ENCODE data around the gene SULT2A1.
"Not testable (repeated sequence)": the region's sequence is repeated elsewhere in the genome, so short reads cannot be mapped to it uniquely, and the experiment has no call there.

The SULT2A1 gene, protein sequence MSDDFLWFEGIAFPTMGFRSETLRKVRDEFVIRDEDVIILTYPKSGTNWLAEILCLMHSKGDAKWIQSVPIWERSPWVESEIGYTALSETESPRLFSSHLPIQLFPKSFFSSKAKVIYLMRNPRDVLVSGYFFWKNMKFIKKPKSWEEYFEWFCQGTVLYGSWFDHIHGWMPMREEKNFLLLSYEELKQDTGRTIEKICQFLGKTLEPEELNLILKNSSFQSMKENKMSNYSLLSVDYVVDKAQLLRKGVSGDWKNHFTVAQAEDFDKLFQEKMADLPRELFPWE

DNA sequence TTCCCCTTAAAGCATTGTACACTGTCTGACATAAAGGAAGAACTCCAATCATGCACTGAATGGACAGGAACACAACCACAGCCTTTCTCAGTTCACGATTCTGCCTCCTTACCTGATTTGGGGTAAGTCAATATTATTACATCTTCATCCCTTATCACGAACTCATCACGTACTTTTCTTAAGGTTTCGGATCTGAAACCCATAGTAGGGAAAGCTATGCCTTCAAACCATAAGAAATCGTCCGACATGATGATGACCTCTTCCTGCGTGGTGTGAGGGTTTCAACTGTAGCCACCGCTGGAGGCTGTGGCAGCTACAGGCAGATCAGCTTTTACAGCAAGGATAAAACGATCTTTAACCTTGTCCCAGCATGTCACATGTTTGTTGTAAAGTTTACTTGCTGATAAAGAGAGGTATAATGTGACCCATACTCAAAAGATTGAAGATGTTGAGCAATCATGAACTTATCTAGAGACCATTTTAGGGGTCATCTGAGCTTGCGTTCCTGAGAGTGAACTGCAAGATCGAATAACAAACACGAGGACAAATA is at the start of gene SULT2A1:
SULT2A1 (minus strand) TSS at position 306 of the 550 bp plus-strand sequence; CDS start at position 248, 58 bp downstream.
- no peak for DNase-seq

DNA sequence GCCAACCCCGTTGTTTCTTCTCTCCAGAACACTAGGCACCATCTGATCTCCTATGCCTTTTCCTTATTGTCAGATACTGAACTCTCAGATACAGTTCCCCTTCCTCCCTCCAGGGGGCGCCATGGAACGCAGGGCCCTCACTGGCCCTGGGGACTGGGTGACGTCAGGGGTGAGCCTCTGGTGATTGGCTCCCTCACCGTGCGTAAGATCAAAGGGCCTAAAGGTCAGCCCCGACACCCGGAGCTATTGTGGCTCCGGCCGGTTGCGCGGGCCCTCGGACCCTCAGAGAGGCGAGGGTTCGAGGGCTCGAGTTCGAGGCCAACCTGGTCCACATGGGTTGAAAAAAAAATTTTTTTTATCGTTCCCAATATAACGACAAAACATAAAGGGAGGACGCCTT is 42.5 kb upstream of the SULT2A1 start:
- not testable (repeated sequence) for DNase-seq

DNA sequence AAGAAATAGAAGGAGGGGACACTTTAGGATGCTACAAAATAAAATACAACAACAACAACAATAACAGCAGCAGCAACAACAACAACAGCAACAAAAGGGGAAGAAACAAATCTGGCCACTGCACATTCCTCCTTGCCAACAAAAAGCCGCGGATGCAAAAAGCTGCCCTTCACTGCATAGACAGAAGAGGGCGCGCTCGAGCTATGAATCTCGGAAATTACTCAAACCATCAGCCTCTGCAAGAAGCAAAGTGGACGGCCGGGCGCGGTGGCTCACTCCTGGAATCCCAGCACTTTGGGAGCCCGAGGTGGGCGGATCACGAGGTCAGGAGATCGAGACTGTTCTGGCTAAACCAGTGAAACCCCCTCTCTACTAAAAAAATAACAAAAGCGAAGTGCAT is 34.0 kb upstream of the SULT2A1 start:
- not testable (repeated sequence) for DNase-seq

DNA sequence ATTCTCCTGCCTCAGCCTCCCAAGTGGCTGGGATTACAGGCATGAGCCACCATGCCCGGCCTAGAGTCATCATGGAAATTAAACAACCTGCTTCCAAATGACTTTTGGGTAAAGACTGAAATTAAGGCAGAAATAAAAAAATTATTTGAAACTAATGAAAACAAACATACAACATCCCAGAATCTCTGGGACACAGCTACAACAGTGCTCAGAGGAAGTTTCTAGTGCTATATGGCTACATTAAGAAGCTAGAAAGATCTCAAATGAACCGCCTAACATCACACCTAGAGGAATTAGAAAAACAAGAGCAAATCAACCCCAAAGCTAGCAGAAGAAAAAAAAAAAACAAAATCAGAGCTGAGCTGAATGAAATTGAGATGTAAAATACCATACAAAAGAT is 24.1 kb upstream of the SULT2A1 start:
- DNase-seq: not testable (repeated sequence)

DNA sequence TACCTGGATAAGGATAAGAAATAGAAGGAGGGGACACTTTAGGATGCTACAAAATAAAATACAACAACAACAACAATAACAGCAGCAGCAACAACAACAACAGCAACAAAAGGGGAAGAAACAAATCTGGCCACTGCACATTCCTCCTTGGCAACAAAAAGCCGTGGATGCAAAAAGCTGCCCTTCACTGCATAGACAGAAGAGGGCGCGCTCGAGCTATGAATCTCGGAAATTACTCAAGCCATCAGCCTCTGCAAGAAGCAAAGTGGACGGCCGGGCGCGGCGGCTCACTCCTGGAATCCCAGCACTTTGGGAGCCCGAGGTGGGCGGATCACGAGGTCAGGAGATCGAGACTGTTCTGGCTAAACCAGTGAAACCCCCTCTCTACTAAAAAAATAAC is 23.2 kb upstream of the SULT2A1 start:
- not testable (repeated sequence) for DNase-seq

DNA sequence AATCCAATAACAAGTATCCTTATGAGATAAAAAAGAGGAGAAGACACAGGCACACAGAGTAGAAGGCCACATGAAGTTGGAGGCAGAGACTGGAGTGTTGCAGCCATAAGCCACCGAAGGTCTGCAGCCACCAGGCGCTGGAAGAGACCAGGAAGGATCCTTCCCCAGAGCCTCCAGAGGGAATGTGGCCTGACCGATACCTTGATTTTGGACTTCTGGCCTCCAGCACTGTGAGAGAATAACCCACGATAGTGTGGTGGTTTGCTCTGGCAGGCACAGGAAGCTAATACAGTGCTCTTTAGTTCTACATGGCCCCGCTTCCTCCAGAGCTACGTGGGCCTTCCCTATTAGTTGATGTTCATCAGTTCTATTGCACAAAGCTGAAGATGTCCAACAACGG is 15.3 kb upstream of the SULT2A1 start:
- DNase-seq: no peak

DNA sequence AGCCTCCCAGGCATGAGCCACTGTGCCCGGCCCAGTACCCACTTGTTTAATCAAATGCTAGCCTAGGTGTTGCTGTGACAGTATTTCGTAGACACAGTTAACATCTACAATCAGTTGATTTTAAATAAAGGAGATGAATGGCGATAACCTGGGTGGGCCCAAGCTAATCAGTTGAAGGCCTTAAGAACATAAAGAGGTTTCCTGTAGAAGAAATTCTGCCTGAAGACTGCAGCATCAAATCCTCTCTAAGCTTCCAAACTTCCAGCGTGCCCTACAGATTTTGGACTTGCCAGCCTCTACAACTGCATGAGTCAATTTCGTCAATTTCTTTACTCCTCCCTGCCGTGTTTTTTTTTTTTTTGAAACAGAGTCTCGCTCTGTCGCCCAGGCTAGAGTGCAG is 13.2 kb upstream of the SULT2A1 start:
- no peak for DNase-seq

DNA sequence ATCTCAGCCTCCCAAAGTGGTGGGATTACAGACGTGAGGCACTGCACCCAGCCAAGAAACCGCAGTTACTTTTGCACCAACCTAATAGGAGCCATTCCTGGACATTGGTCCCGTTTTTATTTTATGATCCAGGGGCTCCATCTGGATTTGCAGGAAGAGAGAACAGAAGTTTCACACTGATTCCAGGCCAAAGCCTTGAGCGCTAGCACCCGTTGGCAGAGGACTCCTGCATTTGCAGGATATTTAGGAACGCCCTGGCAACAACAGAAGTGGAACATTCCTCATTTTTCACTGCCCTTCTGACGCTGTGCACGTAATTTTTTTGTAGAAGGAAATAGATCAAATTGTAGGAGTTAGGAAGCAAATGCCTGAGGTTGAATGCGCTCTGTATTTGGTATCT is 11.7 kb upstream of the SULT2A1 start:
- no peak for DNase-seq

DNA sequence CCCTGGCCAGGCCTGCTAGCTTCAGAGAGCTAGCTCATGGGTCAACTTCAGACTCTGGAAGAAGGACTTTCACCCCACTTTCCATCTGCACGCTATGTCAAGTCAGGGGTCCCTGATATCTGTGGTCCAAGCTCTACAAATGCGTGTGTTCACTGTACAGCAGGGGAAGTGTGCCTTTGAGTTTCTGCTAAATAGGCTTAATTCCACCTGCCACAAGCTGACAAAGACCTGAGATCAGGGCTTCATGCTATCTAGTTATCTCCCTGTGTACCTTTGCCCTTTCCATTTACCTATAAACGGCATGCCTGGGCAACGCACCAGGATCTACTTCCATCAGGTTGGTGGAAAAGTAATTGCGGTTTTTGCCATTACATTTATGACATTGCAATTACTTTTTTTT is 10.7 kb upstream of the SULT2A1 start:
- DNase-seq: no peak

DNA sequence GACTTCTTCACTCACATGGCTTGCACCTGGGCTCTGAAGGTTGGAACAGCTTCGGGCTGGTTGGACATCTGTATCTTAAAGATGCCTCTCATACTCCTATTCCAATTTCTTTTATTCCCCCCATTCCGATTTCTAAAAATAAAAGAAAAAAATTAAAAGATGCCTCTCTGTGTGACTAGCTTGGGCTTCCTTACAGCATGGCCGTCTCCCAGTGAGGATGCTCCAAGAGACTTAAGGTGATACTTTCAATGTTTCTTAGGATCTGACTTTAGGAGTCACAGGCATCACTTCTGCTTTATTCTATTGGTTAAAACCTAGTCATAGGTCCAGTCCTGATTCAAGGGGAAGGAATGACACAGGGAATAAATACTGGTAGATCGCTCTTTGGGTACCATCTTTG is 9.9 kb upstream of the SULT2A1 start:
- no peak for DNase-seq

DNA sequence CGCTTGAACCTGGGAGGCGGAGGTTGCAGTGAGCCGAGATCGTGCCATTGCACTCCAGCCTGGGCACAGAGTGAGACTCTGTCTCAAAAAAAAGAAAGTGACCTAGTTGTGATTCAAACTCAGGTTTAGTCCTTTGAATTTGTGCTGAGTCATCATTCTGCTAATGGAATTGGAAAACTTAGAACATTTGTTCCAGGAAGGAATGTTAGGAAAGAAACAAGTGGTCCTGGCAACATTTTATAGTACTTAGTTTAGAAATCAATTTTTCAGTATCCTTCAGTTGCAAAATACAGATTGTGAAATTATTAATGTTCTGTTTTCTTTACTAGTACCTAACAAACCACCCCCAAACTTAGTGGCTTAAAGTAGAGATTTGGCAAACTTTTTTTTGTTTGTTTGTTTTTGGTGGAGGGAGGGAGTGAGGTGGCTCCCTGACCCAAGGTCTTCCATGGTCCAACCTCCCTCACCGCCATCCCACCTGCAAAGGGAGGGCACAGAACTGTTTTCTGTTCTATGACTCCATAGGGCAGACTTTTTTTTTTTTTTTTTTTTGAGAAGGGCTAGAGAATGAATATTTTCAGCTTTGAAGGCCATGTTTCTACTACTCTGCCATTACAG is 9.2 kb upstream of the SULT2A1 start:
- DNase-seq: no peak

DNA sequence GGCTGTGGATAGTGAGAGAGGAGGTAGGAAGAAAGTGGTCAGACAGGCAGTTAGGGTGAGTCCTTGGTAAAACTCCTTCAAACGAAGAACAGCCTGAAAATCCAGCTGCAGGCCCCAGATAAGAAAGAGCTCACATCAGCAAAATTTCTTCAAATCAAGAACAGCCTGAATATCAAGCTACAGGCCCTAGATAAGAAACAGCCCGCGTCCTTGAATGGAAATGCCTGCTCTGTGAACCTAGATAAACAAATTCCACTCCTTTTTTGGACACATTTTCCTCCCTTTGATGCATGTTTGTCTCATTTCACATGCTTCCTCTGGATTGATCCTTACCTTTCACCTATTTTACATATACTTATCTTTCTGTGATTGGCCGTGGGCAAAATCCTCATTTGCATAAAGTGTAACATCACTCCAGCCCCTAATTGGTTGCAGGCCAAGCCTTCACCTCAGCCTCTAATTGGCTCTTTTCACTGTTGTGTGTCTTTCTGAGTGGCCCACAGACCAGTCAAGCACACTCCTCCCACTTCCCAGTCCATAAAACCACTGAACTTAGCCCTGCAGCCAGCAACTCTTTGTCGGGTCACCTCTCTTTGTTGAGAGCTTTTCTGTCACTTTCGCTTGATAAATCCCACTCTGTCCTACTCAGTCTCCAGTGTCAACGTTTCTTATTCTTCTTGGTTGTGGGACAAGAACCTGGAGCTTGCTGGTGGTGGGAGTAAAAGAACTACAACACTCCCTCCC is 6.0 kb upstream of the SULT2A1 start:
- no peak for DNase-seq

DNA sequence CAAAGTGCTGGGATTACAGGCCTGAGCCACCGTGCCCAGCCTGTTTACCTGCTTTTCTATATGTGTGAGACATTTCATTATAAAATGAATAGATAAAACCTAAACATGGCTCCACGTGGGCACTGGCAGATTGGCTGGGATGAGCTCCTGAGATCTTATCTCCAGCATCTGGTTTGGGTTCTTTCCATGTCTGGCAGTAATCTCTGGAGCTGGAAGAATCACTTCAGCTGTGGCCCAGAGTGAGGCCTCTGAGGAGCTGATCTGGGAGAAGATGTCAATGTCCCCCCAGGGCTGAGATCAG is 5.5 kb upstream of the SULT2A1 start:
- DNase-seq: no peak

DNA sequence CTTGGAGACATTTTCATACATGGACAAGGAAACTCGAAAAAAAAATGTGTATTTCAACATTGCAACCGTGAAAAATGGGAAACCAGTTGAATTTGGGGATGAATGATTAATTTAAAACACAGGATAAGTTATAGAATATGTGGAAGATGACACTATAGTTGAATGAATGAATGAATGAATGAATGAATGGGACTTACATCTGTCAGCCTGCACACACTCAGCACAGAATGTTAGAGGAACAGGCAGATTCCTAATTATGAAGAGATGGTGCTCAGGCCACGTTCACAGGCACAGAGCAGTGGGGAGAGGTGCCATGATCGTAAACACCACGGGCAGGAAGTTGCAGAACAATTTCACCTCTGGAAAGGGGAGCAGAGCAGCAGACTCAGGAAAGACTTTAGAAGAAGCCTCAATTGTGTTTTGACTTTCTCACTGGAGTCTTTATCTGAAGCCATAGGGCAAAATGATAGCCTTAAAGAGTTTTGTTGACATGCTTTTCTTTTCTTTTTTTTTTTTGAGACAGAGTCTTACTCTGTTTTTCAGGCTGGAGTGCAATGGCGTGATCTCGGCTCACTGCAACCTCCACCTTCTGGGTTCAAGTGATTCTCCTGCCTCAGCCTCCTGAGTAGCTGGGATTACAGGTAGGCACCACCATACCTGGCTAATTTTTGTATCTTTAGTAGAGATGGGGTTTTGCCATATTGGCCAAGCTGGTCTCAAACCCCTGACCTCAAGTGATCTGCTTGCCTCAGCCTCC is 4.9 kb upstream of the SULT2A1 start:
- no peak for DNase-seq

DNA sequence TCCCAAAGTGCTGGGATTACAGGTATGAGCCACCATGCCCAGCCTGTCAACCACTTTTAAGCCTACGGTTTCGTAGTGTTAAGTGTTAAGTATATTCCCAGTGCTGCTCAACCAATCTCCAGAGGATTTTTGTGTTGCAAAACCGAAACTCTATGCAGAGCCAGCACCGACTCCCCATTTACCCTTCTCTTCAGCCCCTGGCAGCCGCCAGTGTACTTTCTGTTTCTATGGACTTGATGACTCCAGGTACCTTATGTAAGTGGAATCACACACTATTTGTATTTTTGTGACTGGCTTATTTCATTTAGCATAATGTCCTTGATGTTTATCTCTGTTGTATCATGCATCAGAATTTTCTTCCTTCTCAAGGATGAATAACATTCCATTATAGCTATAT is 1.1 kb downstream of the SULT2A1 start:
- DNase-seq: no peak

DNA sequence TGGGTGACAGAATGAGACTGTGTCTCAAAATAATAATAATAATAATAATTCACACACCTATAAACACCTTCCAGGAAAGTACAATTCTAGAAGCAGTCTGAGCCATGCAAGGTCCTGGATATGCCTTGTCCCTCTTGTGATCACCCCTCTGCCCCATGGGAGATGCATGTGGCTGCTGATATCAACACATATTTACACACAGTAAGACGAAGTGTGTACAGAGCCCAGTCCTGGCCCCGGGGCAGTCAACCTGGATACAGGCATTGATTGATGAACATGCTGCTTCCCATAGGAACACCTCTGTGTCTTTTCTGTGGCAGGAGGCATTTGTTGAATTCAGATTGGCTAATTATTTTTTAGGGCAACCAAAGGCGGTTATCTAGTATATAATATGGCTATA is 3.2 kb downstream of the SULT2A1 start:
- no peak for DNase-seq

DNA sequence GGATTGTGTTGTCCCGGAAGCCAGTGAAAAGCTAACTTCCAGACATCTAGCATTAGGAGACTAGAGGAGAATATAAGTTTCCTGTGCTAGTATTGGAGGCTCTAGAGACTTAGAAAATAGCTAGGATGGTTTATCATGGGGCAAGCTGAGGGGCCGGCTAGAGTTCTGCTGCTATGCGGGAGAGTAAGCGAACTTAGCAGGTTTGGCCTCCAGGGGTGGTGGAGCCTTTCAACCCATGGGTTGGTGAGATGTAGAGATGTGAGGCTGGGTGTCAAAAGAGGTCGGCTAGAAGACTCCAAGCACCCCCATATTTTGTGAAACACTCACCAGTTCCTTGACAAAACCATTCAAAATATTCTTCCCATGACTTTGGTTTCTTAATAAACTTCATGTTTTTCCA is 4.4 kb downstream of the SULT2A1 start:
- DNase-seq: no peak

DNA sequence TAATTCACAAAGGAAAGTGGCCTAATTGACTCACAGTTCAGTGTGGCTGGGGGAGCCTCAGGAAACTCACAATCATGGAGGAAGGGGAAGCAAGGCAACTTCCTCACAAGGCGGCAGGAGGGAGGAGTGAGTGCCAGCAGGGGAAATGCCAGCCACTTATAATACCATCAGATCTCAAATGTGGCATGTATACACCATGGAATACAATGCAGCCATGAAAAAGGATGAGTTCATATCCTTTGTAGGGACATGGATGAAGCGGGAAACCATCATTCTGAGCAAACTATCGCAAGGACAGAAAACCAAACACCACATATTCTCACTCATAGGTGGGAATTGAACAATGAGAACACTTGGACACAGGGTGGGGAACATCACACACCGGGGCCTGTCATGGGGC is 6.7 kb downstream of the SULT2A1 start:
- not testable (repeated sequence) for DNase-seq

DNA sequence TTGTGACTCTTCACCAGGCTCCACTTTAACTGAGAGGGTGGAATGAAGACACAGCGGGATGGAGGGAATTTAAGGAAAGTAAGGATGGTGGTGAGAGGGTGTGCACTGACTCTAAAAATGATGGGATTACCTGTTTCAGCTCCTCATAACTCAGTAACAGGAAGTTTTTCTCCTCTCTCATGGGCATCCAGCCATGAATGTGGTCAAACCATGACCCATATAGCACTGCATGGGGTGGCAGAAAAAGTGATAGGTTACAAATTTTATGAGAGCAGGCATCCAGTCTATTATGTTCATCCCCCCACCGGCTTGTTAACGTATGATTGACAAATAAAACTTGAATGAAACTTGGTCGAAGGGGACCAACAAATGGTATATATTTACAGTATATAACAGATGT is 7.2 kb downstream of the SULT2A1 start:
- no peak for DNase-seq

DNA sequence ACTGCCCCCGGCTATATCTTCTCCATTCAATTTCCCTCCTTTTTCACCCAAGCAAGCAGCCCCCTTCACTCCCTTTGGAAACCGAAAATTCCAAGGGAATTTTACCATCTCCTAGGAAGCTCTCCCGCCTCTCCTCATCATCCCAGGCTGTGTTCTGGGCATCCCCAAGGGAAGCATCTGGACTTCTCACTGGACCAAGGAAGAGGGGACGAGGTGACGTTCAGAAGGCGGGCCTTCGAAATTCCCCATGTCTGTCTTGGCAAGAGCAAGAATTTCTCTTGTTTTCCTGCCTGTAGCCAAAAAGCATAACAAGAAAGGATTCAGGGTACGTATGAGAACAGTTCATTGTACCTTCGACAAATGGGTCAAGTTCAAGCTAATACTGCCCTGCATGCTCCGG is 20.9 kb downstream of the SULT2A1 start:
- no peak for DNase-seq

DNA sequence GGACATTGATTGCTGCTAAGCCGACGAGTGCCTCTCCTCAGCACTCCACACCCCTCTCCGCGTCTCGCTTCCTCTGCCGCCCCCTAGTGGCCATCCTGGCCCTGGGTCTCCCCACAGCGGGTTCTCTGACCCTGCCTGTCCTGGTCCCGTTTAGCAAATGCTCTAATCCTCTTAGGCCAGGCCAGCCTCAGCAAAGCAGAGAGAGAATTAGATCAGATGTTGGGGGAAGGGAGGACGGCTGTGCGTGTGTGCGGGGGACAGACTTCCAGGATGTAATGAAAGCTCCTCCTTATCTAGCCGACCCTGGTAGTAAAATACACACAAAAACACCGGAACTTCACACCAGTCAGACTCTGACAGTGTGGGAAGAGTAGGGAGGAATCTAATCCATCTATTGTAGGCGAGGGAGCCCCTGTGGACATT is 22.6 kb downstream of the SULT2A1 start:
- DNase-seq: peak; percentile 55

DNA sequence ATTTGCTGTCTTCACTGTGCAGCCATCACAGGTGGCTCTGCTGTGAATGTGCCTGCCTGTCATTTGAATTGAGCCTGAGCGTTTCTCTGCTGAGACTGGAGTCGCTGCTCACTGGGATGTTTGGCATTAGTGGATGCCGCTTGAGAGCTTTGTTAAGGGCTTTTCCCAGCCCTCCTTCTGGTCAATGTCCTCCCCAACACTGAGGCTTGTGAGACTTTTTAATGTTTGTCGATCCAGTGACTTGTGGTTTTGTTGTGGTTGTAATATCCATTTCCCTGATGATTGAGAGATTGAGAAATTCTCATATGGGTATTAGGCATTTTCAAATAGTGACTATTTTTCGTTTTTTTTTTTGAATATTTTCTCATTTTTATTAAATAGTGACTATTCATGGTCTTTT is 24.5 kb downstream of the SULT2A1 start:
- DNase-seq: no peak

DNA sequence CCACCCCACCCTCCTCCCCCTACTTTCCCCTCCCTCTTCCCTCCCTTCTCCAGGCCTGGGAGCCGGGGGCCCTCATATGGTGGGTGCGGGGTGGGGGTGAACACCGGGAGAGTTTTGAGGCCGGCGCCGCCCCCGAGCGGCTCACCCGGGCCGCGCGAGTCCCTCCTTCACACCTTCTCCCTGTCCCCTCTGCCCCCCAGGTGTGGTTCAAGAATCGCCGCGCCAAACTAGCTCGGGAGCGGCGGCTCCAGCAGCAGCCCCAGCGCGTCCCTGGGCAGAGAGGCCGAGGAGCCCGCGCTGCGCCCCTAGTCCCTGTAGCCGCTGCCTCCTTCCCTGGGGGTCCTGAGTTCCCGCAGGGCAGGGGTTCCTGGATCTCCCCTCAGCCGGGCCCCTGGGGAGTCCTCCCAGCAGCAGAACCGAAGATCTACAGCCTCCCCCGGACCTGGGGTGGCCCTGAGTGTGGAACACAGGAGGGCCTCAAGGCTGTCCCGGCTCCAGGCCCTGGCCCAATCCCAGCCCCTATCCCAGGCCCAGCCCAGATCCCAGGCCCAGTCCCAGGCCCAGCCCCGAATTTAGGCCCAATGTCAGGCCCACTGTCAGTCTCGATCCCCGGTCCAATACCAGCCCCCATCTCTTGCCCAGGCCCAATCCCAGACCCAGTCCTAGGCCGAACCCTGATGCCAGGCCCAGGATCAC is 25.4 kb downstream of the SULT2A1 start:
- DNase-seq: no peak
